Stimulated activated CD4-positive, alpha-beta T cell treated with anti-CD3 and anti-CD28 coated beads, Interleukin-2, amount 100 ng/mL, for 4 hours (primary cell): ENCODE results near the gene JAM3.
"Not testable (repeated sequence)": the region's sequence is repeated elsewhere in the genome, so short reads cannot be mapped to it uniquely, and the experiment has no call there.

Experiments
- DNase-seq: peaks from one replicate; pipeline ENCODE4 v3.0.0-alpha.2; 2020; ENCODE audit warnings: low read depth

Gene JAM3

DNA sequence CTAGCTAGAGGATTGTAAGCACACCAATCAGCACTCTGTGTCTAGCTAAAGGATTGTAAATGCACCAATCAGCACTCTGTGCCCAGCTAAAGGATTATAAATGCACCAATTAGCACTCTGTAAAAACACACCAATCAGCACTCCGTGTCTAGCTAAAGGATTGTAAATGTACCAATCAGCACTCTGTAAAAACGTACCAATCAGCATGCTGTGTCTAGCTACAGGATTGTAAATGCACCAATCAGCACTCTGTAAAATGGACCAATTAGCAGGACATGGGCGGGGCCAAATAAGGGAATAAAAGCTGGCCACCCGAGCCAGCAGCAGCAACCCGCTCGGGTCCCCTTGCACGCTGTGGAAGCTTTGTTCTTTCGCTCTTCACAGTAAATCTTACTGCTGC lies 119.2 kb downstream of the JAM3 start:
- not testable (repeated sequence) for DNase-seq

DNA sequence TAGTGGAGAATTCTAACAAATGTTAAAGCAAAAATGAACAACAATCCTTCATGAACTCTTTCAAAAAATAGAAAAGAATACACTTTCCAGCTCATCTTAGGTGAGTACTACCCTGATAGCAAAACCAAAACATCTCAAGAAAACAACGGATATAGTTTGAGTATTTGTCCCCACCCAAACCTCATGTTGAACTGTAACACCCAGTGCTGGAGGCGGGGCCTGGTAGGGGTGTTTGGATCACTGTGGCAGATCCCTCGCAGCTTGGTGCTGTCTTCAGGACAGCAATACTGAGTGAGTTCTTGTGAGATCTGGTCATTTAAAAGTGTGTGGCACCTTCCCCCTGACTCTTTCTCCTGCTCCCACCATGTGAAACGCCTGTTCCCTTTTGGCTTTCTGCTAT lies 127.9 kb downstream of the JAM3 start:
- no peak for DNase-seq

DNA sequence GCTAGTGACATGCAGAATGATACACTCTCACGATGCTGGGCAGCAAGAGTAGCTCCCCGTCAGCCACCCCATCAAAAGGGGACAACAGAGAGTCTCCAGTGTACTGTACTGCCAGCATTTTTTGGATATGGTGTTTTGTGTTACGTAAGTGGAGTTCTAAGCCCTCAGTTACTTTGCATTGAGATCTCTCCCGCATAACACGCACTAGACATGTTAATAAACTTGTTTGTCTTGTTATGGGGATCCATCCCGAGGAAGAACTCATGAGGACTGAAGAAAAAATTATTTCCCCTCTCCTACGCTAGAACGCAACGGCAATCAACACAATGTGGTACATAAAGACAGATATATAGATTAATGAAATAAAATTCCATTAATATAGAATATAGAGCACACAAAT lies 130.7 kb downstream of the JAM3 start:
- DNase-seq: no peak

DNA sequence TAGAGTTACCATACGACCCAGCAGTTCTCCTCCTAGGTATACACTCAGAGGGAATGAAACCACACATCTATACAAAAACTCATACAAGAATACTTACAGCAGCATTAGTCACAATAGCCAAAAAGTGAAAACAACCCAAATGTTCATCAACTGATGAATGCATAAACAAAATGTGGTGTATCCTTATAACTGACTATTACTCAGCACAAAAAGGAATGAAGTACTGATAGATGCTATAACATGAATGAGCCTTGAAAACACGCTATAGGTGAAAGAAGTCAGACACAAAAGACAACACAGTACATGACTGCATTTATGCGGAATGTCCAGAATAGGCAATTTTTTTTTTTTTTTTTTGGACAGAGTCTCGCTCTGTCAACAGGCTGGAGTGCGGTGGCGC lies 131.8 kb downstream of the JAM3 start:
- DNase-seq: no peak
